Measurements from ENCODE around the gene CCDC43.

DNA sequence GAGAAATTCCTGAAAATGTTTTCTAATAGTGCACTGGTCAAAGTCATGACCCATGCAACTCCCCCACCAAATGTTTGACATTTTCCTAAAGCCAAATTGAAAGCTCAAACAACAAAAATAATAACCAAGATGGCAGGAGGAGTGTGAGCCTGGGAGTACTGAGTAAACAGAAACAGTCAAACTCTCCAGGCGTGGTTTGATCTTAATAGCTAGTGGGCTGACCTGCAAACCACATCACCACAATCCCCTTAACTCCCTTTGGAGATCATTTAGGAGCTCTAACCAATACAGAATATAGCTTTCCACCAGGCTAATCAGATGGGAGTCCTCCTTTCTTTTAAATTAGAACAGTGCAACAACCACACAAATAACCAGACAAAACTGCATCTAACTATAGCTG is 52.5 kb downstream of the CCDC43 start:
- TF ChIP-seq, protein P1, sequence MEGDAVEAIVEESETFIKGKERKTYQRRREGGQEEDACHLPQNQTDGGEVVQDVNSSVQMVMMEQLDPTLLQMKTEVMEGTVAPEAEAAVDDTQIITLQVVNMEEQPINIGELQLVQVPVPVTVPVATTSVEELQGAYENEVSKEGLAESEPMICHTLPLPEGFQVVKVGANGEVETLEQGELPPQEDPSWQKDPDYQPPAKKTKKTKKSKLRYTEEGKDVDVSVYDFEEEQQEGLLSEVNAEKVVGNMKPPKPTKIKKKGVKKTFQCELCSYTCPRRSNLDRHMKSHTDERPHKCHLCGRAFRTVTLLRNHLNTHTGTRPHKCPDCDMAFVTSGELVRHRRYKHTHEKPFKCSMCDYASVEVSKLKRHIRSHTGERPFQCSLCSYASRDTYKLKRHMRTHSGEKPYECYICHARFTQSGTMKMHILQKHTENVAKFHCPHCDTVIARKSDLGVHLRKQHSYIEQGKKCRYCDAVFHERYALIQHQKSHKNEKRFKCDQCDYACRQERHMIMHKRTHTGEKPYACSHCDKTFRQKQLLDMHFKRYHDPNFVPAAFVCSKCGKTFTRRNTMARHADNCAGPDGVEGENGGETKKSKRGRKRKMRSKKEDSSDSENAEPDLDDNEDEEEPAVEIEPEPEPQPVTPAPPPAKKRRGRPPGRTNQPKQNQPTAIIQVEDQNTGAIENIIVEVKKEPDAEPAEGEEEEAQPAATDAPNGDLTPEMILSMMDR (IDR thresholded peaks at IDR 0.05) = no peak
- TF ChIP-seq EZH2 (IDR thresholded peaks at IDR 0.05) = no peak
- no peak for TF ChIP-seq EZH2phosphoT487 (IDR thresholded peaks at IDR 0.05)
